Measurements from ENCODE around the gene GYPC.

DNA sequence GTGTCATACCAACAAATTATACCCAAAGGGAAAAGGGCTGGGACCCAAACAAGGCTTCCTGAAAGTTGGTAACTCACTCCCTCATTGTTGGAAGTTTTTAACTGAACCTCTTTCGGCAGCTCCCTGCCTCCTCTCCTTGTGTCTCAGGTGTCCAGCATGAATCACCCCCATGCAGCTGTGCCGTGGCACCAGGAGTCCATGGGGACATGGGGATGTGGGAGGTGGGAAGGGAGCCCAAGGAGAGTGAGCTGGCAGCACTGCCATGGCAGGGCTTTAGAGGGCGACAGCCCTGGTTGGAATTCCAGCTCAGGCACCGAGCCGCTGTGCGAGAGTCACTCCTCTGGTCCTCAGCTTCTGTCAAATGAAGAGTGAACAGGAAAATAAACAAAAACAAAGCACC, 12.5 kb upstream of the GYPC start:
- TF ChIP-seq CTCF (IDR thresholded peaks at IDR 0.05): no peak
- no peak for TF ChIP-seq POLR2A (IDR thresholded peaks at IDR 0.05)
